Activated CD8-positive, alpha-beta T cell treated with anti-CD3 and anti-CD28 coated beads for 36 hours (primary cell): ENCODE measurements around the gene C20orf144. TPM values are rescaled to one million over a fixed set of nuclear protein-coding genes. Genes with fewer than 3 reads are reported as not detected.

Experiments used
- ATAC-seq: fragments of 200-7000 bp; cut with Tn5 transposase; one replicate; pipeline ENCODE4 v1.10.0; 2021; ENCODE audit warnings: mild to moderate bottlenecking, moderate library complexity
- CTCF ChIA-PET: fragments of 350-600 bp; sonication (Branson Sonifier 250); formaldehyde crosslinking; loops from one replicate; lab custom pipeline; 2021; ENCODE audit warnings: antibody characterized with exemption; lab: Charles Lee
- POLR2A ChIA-PET: fragments of 350-600 bp; sonication (Branson Sonifier 250); formaldehyde crosslinking; loops from one replicate; lab custom pipeline; 2021; ENCODE audit warnings: antibody characterized with exemption; lab: Charles Lee
- DNase-seq: peaks from one replicate; pipeline ENCODE4 v3.0.0-alpha.2; 2020
- H3K27ac Mint-ChIP-seq: one replicate; pipeline ENCODE4 v1.8.0; 2021; ENCODE audit warnings: mild to moderate bottlenecking, mixed read lengths
- H3K27me3 Mint-ChIP-seq: one replicate; pipeline ENCODE4 v1.8.0; 2021; ENCODE audit warnings: mixed read lengths
- H3K36me3 Mint-ChIP-seq: one replicate; pipeline ENCODE4 v1.8.0; 2021; ENCODE audit warnings: low read depth, mixed read lengths
- H3K4me1 Mint-ChIP-seq: one replicate; pipeline ENCODE4 v1.8.0; 2021; ENCODE audit warnings: low read depth, mixed read lengths
- H3K4me3 Mint-ChIP-seq: one replicate; pipeline ENCODE4 v1.8.0; 2021; ENCODE audit warnings: mild to moderate bottlenecking, moderate library complexity, mixed read lengths
- H3K9me3 Mint-ChIP-seq: one replicate; pipeline ENCODE4 v1.8.0; 2021; ENCODE audit warnings: mixed read lengths
- intact Hi-C: fragments of 100-400 bp; cut with micrococcal nuclease; formaldehyde crosslinking; loops from one replicate; pipeline ENCODE4 v1.10.0; 2022
- total RNA-seq, 2 experiments: library from RNA; stranded (reverse); gene quantifications; one replicate each; pipeline ENCODE4 v1.2.3, GENCODE V29; 2021
- TF ChIP-seq, protein P1 (sequence below): fragments of 200-600 bp; IDR thresholded peaks from one replicate; pipeline ENCODE4 v1.8.0; 2022; ENCODE audit warnings: antibody characterized with exemption, mild to moderate bottlenecking

C20orf144 gene
- total RNA-seq, 2 experiments from 2014 or later, result 0.29 to 0.36 TPM

DNA sequence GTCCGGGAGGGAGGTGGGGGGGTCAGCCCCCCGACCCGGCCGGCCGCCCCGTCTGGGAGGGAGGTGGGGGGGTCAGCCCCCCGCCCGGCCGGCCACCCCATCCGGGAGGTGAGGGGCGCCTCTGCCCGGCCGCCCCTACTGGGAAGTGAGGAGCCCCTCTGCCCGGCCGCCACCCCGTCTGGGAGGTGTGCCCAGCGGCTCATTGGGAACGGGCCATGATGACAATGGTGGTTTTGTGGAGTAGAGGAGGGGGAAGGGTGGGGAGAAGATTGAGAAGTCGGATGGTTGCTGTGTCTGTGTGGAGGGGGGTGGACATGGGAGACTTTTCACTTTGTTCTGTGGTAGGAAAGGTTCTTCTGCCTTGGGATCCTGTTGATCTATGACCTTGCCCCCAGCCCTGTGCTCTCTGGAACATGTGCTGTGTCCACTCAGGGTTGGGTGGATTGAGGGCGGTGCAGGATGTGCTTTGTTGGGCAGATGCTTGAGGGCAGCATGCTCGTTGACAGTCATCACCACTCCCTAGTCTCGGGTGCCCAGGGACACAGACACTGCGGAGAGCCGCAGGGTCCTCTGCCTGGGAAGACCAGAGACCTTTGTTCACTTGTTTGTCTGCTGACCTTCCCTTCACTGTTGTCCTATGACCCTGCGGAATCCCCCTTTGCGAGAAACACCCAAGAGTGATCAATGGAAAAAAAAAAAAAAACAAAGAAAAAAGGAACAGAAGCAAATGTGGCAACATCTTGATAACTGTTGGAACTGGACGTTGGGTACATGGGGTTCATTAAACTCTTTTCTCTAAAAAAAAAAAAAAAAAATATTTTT lies 39.7 kb downstream of the C20orf144 start:
- H3K9me3 Mint-ChIP-seq, result no peaks in the 10 kb centered on the region
- H3K4me3 Mint-ChIP-seq, result no peak overlapping the region
- no peaks in the 10 kb centered on the region for H3K36me3 Mint-ChIP-seq
- H3K27me3 Mint-ChIP-seq, result no peaks in the 10 kb centered on the region
- POLR2A ChIA-PET, result no interaction called here
- CTCF ChIA-PET, result no interaction called here
- TF ChIP-seq, protein P1, sequence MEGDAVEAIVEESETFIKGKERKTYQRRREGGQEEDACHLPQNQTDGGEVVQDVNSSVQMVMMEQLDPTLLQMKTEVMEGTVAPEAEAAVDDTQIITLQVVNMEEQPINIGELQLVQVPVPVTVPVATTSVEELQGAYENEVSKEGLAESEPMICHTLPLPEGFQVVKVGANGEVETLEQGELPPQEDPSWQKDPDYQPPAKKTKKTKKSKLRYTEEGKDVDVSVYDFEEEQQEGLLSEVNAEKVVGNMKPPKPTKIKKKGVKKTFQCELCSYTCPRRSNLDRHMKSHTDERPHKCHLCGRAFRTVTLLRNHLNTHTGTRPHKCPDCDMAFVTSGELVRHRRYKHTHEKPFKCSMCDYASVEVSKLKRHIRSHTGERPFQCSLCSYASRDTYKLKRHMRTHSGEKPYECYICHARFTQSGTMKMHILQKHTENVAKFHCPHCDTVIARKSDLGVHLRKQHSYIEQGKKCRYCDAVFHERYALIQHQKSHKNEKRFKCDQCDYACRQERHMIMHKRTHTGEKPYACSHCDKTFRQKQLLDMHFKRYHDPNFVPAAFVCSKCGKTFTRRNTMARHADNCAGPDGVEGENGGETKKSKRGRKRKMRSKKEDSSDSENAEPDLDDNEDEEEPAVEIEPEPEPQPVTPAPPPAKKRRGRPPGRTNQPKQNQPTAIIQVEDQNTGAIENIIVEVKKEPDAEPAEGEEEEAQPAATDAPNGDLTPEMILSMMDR, result no peak
- H3K4me1 Mint-ChIP-seq, result no peaks in the 10 kb centered on the region
- ATAC-seq, result no peak
- H3K27ac Mint-ChIP-seq, result no peak overlapping the region
- intact Hi-C loops, result no loop called here
- DNase-seq, result no peak

DNA sequence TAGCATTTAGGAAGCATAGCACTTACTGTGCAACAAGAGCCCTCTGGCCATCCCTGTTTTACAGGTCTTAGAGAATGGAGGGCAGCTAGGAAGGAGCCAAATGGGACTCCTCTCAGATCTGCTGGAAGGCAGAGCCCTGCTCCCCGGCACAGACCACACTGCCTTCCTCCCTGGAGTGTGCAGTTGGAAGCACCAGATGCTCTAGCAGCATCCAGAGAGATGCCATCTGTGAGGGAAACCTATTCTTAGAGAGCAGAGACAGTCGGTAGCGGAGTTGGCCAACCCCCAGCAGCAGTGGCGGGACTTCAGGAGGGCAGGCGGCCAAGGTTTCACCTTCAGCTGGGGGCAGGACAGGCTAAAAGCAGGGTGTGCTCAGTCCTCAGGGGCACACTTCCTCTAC lies 40.7 kb downstream of the C20orf144 start:
- no peaks in the 10 kb centered on the region for H3K9me3 Mint-ChIP-seq
- intact Hi-C loops, result no loop called here
- no peak for DNase-seq
- H3K4me1 Mint-ChIP-seq, result no peaks in the 10 kb centered on the region
- no peak for ATAC-seq
- H3K27me3 Mint-ChIP-seq, result no peaks in the 10 kb centered on the region
- no peak overlapping the region for H3K27ac Mint-ChIP-seq
- TF ChIP-seq, protein P1, result no peak
- no peaks in the 10 kb centered on the region for H3K36me3 Mint-ChIP-seq
- ChIA-PET CTCF (no interaction called here), POLR2A (no interaction called here)
- no peak overlapping the region for H3K4me3 Mint-ChIP-seq

DNA sequence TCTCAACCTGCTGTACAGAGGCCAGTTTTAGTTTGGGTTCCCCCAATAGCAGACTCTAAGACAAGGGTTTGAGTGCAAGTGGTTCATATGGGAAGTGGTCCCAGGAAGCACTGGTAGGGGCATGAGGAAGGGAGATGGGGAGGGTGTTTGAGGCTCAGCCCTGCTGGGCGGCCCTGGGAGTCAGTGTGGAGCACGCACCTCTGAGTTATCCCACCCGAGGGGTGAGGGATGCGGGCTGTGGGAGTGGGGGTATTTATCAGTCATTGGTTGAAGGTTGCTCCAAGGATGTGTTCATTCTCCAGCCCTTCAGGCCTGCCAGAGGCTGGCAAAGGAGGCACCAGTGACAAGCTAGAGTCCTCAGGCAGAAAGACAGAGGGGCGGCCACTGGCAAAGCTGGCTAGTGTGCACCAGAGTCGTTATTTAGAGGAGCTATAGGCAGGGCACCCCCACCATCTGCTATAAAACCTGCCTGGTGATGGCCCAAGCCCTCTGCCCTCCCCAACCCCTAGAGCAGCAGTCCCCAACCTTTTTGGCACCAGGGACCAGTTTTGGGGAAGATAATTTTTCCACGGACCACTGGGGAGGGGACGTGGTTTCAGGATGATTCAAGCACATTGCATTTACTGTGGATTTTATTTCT lies 41.5 kb downstream of the C20orf144 start:
- CTCF ChIA-PET, result no interaction called here
- Mint-ChIP-seq H3K27ac (no peak overlapping the region), H3K4me3 (no peak overlapping the region), H3K27me3 (no peaks in the 10 kb centered on the region), H3K36me3 (no peaks in the 10 kb centered on the region), H3K9me3 (no peaks in the 10 kb centered on the region), H3K4me1 (no peaks in the 10 kb centered on the region)
- POLR2A ChIA-PET, result interaction anchor here (0.6 to 1.2 kb wide), 2 partner anchors 24 to 28 kb away, joined by 3 read pairs; partner anchors contain the start of gene ZNF341
- DNase-seq (no peak), ATAC-seq (no peak)
- TF ChIP-seq, protein P1, result no peak
- intact Hi-C loops, result no loop called here

DNA sequence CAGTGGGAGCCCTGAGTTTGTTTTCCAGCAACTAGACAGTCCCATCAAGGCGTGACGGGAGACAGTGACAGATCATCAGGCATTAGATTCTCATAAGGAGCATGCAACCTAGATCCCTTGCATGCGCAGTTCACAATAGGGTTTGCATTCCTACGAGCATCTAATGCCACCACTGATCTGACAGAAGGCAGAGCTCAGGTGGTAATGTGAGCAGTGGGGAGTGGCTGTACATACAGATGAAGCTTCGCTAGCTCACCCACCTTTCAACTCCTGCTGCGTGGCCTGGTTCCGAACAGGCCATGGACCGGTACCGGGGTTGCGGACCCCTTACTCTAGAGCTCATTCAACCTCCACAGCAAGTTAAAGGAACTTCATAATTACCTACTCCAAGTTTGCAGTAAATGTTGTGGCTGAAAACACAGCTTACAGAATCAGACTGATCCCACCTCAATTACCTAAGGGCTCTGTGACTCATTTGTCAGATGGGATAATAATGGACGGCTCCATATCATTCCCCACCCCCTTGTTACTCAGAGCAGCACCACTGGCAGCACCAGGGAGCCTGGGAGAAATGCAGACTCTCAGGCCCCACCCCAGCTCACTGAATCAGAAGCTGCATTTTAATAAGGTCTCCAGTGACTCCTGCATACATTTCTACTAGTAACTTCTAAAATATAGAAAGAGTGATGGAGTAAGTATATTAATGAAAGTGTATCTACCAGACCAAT lies 42.2 kb downstream of the C20orf144 start:
- no peak for ATAC-seq
- Mint-ChIP-seq H3K36me3 (no peaks in the 10 kb centered on the region), H3K9me3 (no peaks in the 10 kb centered on the region), H3K4me1 (peaks cover 5% of the 10 kb centered on the region), H3K27me3 (no peaks in the 10 kb centered on the region), H3K4me3 (no peak overlapping the region), H3K27ac (no peak overlapping the region)
- POLR2A ChIA-PET, result interaction anchor here (0.6 to 1.2 kb wide), 2 partner anchors 25 to 28 kb away, joined by 3 read pairs; partner anchors contain the start of gene ZNF341
- CTCF ChIA-PET, result no interaction called here
- intact Hi-C loops, result no loop called here
- TF ChIP-seq, protein P1, result no peak
- no peak for DNase-seq
